Vagina (tissue), 2 donors: ENCODE results near the gene MPST.

Experiments used
- CTCF ChIP-seq, 3 experiments: fragments of 450-650 bp in 2 of 3; fragments of 200-600 bp in 1 of 3; sonication (generic) in 1 of 3; IDR thresholded peaks; one replicate each; pipeline ENCODE4 v1.5.1; 2017 to 2019; ENCODE audit warnings: antibody characterized with exemption in 3 of 3, mild to moderate bottlenecking in 2 of 3, moderate library complexity in 2 of 3
- POLR2A ChIP-seq, 2 donors: fragments of 450-650 bp; IDR thresholded peaks; one replicate each; pipeline ENCODE4 v1.6.1; 2017; ENCODE audit warnings: antibody characterized with exemption in 2 of 2, mild to moderate bottlenecking in 2 of 2, moderate library complexity in 2 of 2

- TF ChIP-seq POLR2A (IDR thresholded peaks at IDR 0.05) (no peak), CTCF (IDR thresholded peaks at IDR 0.05) (no peak)
Measured at GRCh38 chr22:37057796-37058510, 38.4 kb downstream of the MPST start.
